ENCODE data around the gene GRK6. TPM values are rescaled to one million over a fixed set of nuclear protein-coding genes. Genes with fewer than 3 reads are reported as not detected.

Gene GRK6
- total and polyA plus RNA-seq, 2 experiments from 2014 or later, result 13.0 to 56.8 TPM

DNA sequence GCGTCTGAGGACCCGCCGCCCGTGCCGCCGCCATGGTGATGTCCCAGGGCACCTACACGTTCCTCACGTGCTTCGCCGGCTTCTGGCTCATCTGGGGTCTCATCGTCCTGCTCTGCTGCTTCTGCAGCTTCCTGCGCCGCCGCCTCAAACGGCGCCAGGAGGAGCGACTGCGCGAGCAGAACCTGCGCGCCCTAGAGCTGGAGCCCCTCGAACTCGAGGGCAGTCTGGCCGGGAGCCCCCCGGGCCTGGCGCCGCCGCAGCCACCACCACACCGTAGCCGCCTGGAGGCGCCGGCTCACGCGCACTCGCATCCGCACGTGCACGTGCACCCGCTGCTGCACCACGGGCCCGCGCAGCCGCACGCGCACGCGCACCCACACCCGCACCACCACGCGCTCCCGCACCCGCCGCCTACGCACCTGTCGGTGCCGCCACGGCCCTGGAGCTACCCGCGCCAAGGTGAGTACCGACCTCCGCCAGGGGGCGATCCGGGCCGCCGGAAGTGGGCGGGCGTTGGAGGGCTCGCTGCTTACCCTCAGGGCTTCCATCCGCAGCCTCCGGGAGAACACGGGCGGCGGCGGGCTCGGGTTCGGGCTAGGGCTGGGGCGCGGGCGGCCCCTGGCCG is 28.7 kb downstream of the GRK6 start:
- Mint-ChIP-seq H3K27ac (no peak overlapping the region), H3K27me3 (ENCODE audit: insufficient read depth, low read depth, poor library complexity) (peaks cover 39% of the 10 kb centered on the region), H3K36me3 (ENCODE audit: low read depth) (peaks cover 32% of the 10 kb centered on the region), H3K9me3 (peaks cover 3% of the 10 kb centered on the region; the same call in 2 of the 3 replicates), H3K4me1 (peaks cover 26% of the 10 kb centered on the region), H3K4me3 (peak overlapping the region; percentile 78)
- H3K27ac ChIP-seq (ENCODE audit: low read depth), result peak overlapping the region; percentile 84; the same call in 1 of the 2 replicates
- peak overlapping the region; percentile 85 for H3K4me3 ChIP-seq
- peak; percentile 95 for DNase-seq (ENCODE audit: low spot score)
- peak; percentile 59 for ATAC-seq
- H3K36me3 ChIP-seq (ENCODE audit: insufficient read depth), result peaks cover 10% of the 10 kb centered on the region; the same call in 1 of the 2 replicates
- peak overlapping the region; percentile 96 for H3K4me2 ChIP-seq
- H2AFZ ChIP-seq, result peak overlapping the region; percentile 38; the same call in 1 of the 2 replicates
- H4K20me1 ChIP-seq (replicated peaks; ENCODE audit: insufficient read depth), result peaks cover 21% of the 10 kb centered on the region
- TF ChIP-seq POLR2AphosphoS5 (IDR thresholded peaks at IDR 0.05; ENCODE audit: low read depth) (peak; percentile 68; the same call in 1 of the 2 replicates), ZNF331 (CRISPR knock-in tag; IDR thresholded peaks at IDR 0.05; ENCODE audit: low read depth) (no peak), NANOG (IDR thresholded peaks at IDR 0.05; ENCODE audit: borderline replicate concordance) (no peak), CREB1 (CRISPR knock-in tag; IDR thresholded peaks at IDR 0.05; ENCODE audit: low read depth) (peak; percentile 56; the same call in 1 of the 2 replicates)
- TF ChIP-seq, protein P1, sequence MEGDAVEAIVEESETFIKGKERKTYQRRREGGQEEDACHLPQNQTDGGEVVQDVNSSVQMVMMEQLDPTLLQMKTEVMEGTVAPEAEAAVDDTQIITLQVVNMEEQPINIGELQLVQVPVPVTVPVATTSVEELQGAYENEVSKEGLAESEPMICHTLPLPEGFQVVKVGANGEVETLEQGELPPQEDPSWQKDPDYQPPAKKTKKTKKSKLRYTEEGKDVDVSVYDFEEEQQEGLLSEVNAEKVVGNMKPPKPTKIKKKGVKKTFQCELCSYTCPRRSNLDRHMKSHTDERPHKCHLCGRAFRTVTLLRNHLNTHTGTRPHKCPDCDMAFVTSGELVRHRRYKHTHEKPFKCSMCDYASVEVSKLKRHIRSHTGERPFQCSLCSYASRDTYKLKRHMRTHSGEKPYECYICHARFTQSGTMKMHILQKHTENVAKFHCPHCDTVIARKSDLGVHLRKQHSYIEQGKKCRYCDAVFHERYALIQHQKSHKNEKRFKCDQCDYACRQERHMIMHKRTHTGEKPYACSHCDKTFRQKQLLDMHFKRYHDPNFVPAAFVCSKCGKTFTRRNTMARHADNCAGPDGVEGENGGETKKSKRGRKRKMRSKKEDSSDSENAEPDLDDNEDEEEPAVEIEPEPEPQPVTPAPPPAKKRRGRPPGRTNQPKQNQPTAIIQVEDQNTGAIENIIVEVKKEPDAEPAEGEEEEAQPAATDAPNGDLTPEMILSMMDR (conservative IDR thresholded peaks at IDR 0.05; ENCODE audit: low read depth in 2 of 2), result peak; percentile 60 to 83
- TF ChIP-seq, protein P2, sequence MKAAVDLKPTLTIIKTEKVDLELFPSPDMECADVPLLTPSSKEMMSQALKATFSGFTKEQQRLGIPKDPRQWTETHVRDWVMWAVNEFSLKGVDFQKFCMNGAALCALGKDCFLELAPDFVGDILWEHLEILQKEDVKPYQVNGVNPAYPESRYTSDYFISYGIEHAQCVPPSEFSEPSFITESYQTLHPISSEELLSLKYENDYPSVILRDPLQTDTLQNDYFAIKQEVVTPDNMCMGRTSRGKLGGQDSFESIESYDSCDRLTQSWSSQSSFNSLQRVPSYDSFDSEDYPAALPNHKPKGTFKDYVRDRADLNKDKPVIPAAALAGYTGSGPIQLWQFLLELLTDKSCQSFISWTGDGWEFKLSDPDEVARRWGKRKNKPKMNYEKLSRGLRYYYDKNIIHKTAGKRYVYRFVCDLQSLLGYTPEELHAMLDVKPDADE (IDR thresholded peaks at IDR 0.05), result peak; percentile 84
- H3F3A ChIP-seq (replicated peaks; ENCODE audit: low read depth), result peaks cover 44% of the 10 kb centered on the region
- H3K9me2 ChIP-seq (ENCODE audit: insufficient read depth), result no peaks in the 10 kb centered on the region
- peaks cover 19% of the 10 kb centered on the region for H3K4me1 ChIP-seq (ENCODE audit: insufficient read depth)
- peaks cover 19% of the 10 kb centered on the region for H3K27me3 ChIP-seq (ENCODE audit: insufficient read depth)
- H3K79me2 ChIP-seq (replicated peaks; ENCODE audit: insufficient read depth), result no peaks in the 10 kb centered on the region; the same call in 1 of the 2 replicates

DNA sequence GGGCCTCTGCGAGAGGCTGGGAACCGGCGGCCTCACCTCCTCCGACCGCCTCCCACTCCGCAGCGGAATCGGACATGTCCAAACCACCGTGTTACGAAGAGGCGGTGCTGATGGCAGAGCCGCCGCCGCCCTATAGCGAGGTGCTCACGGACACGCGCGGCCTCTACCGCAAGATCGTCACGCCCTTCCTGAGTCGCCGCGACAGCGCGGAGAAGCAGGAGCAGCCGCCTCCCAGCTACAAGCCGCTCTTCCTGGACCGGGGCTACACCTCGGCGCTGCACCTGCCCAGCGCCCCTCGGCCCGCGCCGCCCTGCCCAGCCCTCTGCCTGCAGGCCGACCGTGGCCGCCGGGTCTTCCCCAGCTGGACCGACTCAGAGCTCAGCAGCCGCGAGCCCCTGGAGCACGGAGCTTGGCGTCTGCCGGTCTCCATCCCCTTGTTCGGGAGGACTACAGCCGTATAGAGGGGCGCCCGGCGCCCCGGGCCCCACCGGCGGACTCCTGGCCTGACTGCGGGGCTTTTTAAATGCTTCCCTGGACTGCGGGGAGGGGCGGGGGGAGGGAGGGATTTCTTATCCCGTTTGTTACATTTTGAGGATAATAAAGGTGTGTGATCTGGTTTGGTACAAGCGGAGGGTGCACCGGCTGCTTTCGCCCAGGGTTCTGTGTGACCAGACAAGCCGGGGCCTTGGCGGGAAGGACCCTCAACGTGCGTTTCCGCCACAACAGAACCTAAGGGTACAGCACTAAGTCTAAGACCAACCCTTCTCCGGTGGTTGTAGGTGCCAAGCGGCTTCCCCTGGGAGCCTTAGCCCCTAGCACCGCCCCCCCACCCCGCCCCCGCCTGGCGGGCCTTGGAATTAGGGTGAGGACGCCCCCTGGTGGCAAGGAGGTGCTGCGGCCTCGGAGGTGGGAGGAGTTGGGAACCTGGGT is 29.4 kb downstream of the GRK6 start:
- H3K27ac ChIP-seq (ENCODE audit: low read depth), result peak overlapping the region; percentile 84; the same call in 1 of the 2 replicates
- peak overlapping the region; percentile 85 for H3K4me3 ChIP-seq
- peaks cover 19% of the 10 kb centered on the region for H3K27me3 ChIP-seq (ENCODE audit: insufficient read depth)
- Mint-ChIP-seq H3K36me3 (ENCODE audit: low read depth) (peaks cover 38% of the 10 kb centered on the region), H3K27me3 (ENCODE audit: insufficient read depth, low read depth, poor library complexity) (peaks cover 43% of the 10 kb centered on the region), H3K4me3 (peak overlapping the region; percentile 78), H3K9me3 (peaks cover 3% of the 10 kb centered on the region; the same call in 2 of the 3 replicates), H3K4me1 (peaks cover 23% of the 10 kb centered on the region), H3K27ac (peak overlapping the region; percentile 97)
- H3K36me3 ChIP-seq (ENCODE audit: insufficient read depth), result peaks cover 16% of the 10 kb centered on the region
- no peaks in the 10 kb centered on the region for H3K9me2 ChIP-seq (ENCODE audit: insufficient read depth)
- peaks cover 21% of the 10 kb centered on the region for H4K20me1 ChIP-seq (replicated peaks; ENCODE audit: insufficient read depth)
- peaks cover 49% of the 10 kb centered on the region for H3F3A ChIP-seq (replicated peaks; ENCODE audit: low read depth)
- H3K4me2 ChIP-seq, result peak overlapping the region; percentile 96
- H2AFZ ChIP-seq, result no peak overlapping the region
- H3K4me1 ChIP-seq (ENCODE audit: insufficient read depth), result peaks cover 19% of the 10 kb centered on the region
- H3K79me2 ChIP-seq (replicated peaks; ENCODE audit: insufficient read depth), result no peaks in the 10 kb centered on the region; the same call in 1 of the 2 replicates
- DNase-seq (ENCODE audit: low spot score) (peak; percentile 97), ATAC-seq (peak; percentile 19)
- TF ChIP-seq POLR2AphosphoS5 (IDR thresholded peaks at IDR 0.05; ENCODE audit: low read depth) (peak; percentile 78), EZH2phosphoT487 (IDR thresholded peaks at IDR 0.05; ENCODE audit: unreplicated experiment) (no peak), STAT1 (IDR thresholded peaks at IDR 0.05; ENCODE audit: unreplicated experiment) (no peak)
- TF ChIP-seq, protein P3, sequence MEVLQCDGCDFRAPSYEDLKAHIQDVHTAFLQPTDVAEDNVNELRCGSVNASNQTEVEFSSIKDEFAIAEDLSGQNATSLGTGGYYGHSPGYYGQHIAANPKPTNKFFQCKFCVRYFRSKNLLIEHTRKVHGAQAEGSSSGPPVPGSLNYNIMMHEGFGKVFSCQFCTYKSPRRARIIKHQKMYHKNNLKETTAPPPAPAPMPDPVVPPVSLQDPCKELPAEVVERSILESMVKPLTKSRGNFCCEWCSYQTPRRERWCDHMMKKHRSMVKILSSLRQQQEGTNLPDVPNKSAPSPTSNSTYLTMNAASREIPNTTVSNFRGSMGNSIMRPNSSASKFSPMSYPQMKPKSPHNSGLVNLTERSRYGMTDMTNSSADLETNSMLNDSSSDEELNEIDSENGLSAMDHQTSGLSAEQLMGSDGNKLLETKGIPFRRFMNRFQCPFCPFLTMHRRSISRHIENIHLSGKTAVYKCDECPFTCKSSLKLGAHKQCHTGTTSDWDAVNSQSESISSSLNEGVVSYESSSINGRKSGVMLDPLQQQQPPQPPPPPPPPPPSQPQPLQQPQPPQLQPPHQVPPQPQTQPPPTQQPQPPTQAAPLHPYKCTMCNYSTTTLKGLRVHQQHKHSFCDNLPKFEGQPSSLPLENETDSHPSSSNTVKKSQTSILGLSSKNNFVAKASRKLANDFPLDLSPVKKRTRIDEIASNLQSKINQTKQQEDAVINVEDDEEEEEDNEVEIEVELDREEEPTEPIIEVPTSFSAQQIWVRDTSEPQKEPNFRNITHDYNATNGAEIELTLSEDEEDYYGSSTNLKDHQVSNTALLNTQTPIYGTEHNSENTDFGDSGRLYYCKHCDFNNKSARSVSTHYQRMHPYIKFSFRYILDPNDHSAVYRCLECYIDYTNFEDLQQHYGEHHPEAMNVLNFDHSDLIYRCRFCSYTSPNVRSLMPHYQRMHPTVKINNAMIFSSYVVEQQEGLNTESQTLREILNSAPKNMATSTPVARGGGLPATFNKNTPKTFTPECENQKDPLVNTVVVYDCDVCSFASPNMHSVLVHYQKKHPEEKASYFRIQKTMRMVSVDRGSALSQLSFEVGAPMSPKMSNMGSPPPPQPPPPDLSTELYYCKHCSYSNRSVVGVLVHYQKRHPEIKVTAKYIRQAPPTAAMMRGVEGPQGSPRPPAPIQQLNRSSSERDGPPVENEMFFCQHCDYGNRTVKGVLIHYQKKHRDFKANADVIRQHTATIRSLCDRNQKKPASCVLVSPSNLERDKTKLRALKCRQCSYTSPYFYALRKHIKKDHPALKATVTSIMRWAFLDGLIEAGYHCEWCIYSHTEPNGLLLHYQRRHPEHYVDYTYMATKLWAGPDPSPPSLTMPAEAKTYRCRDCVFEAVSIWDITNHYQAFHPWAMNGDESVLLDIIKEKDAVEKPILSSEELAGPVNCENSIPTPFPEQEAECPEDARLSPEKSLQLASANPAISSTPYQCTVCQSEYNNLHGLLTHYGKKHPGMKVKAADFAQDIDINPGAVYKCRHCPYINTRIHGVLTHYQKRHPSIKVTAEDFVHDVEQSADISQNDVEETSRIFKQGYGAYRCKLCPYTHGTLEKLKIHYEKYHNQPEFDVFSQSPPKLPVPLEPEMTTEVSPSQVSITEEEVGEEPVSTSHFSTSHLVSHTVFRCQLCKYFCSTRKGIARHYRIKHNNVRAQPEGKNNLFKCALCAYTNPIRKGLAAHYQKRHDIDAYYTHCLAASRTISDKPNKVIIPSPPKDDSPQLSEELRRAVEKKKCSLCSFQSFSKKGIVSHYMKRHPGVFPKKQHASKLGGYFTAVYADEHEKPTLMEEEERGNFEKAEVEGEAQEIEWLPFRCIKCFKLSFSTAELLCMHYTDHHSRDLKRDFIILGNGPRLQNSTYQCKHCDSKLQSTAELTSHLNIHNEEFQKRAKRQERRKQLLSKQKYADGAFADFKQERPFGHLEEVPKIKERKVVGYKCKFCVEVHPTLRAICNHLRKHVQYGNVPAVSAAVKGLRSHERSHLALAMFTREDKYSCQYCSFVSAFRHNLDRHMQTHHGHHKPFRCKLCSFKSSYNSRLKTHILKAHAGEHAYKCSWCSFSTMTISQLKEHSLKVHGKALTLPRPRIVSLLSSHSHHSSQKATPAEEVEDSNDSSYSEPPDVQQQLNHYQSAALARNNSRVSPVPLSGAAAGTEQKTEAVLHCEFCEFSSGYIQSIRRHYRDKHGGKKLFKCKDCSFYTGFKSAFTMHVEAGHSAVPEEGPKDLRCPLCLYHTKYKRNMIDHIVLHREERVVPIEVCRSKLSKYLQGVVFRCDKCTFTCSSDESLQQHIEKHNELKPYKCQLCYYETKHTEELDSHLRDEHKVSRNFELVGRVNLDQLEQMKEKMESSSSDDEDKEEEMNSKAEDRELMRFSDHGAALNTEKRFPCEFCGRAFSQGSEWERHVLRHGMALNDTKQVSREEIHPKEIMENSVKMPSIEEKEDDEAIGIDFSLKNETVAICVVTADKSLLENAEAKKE (CRISPR knock-in tag; IDR thresholded peaks at IDR 0.05), result no peak

All from GM23338 (cell line).